CD4-positive, alpha-beta T cell (primary cell): Measurements from ENCODE around the gene LRRC38. TPM values are rescaled to one million over a fixed set of nuclear protein-coding genes. Genes with fewer than 3 reads are reported as not detected.

Experiments used
- ATAC-seq: fragments of 200-7000 bp; cut with Tn5 transposase; one replicate; pipeline ENCODE4 v1.10.0; 2022; ENCODE audit warnings: mild to moderate bottlenecking; ENCODE audit not compliant: poor library complexity
- CTCF ChIA-PET: fragments of 350-600 bp; sonication (Branson Sonifier 250); formaldehyde crosslinking; loops from one replicate; lab custom pipeline; 2021; ENCODE audit warnings: antibody characterized with exemption, inconsistent platforms; lab: Charles Lee
- POLR2A ChIA-PET: fragments of 350-600 bp; sonication (Branson Sonifier 250); formaldehyde crosslinking; loops from one replicate; lab custom pipeline; 2021; ENCODE audit warnings: antibody characterized with exemption, inconsistent platforms; lab: Charles Lee
- DNase-seq, 14 experiments: peaks; one replicate each; pipeline ENCODE4 v3.0.0-alpha.2; 2013 to 2020; ENCODE audit warnings: mixed read lengths in 2 of 14
- H3K27ac ChIP-seq, 2 donors: one replicate each; pipeline versions ENCODE4 v1.5.1 to v1.7.0; 2013; ENCODE audit warnings: low read length in 2 of 2, low read depth in 1 of 2, mild to moderate bottlenecking in 1 of 2
- H3K27me3 ChIP-seq, 2 experiments: 1 replicate in 1 of 2; 2 replicates in 1 of 2; pipeline versions ENCODE4 v1.6.1 to v1.7.0; 2013; ENCODE audit warnings: low read length in 2 of 2, control low read depth in 1 of 2, mild to moderate bottlenecking in 1 of 2, moderate library complexity in 1 of 2; ENCODE audit not compliant: insufficient read depth in 2 of 2, control insufficient read depth in 1 of 2
- H3K36me3 ChIP-seq: one replicate; pipeline ENCODE4 v1.6.1; 2013; ENCODE audit warnings: low read length, control low read depth; ENCODE audit not compliant: insufficient read depth
- H3K4me1 ChIP-seq: one replicate; pipeline ENCODE4 v1.6.1; 2013; ENCODE audit warnings: low read length, control low read depth; ENCODE audit not compliant: insufficient read depth
- H3K4me3 ChIP-seq: one replicate; pipeline ENCODE4 v1.5.1; 2013; ENCODE audit warnings: mild to moderate bottlenecking, low read length, moderate library complexity
- H3K9me3 ChIP-seq, 2 experiments: 1 replicate in 1 of 2; 2 replicates in 1 of 2; pipeline versions ENCODE4 v1.6.1 to v1.7.0; 2013; ENCODE audit warnings: low read length in 2 of 2, mild to moderate bottlenecking in 2 of 2, control low read depth in 1 of 2, moderate library complexity in 1 of 2; ENCODE audit not compliant: control insufficient read depth in 1 of 2, insufficient read depth in 1 of 2
- H3K27ac Mint-ChIP-seq: one replicate; pipeline ENCODE4 v1.8.0; 2020; ENCODE audit warnings: mixed read lengths
- H3K27me3 Mint-ChIP-seq: one replicate; pipeline ENCODE4 v1.8.0; 2021; ENCODE audit warnings: mixed read lengths
- H3K36me3 Mint-ChIP-seq: one replicate; pipeline ENCODE4 v1.8.0; 2021; ENCODE audit warnings: low read depth, mixed read lengths
- H3K4me1 Mint-ChIP-seq: one replicate; pipeline ENCODE4 v1.8.0; 2021; ENCODE audit warnings: low read depth, mixed read lengths
- H3K4me3 Mint-ChIP-seq: one replicate; pipeline ENCODE4 v1.8.0; 2020; ENCODE audit warnings: mild to moderate bottlenecking, mixed read lengths
- H3K9me3 Mint-ChIP-seq: one replicate; pipeline ENCODE4 v1.8.0; 2020; ENCODE audit warnings: mixed read lengths
- intact Hi-C, 2 experiments: fragments of 100-400 bp; cut with DNase I in 1 of 2; cut with micrococcal nuclease in 1 of 2; formaldehyde crosslinking; loops; one replicate each; pipeline versions ENCODE4 v1.15.1 to v1.9.0; 2023 to 2025; cut with DNase I, micrococcal nuclease
- total RNA-seq, 174 experiments: library from RNA in 2 of 174; stranded (reverse) in 2 of 174; gene quantifications; one replicate each; pipeline ENCODE4 v1.2.3 and lab custom pipeline; 2021 to 2026
- TF ChIP-seq, protein P1 (sequence below): fragments of 200-600 bp; IDR thresholded peaks from one replicate; pipeline ENCODE4 v1.8.0; 2022; ENCODE audit warnings: antibody characterized with exemption, mild to moderate bottlenecking

LRRC38 gene
- total RNA-seq, 2 experiments from 2014 or later: not detected

DNA sequence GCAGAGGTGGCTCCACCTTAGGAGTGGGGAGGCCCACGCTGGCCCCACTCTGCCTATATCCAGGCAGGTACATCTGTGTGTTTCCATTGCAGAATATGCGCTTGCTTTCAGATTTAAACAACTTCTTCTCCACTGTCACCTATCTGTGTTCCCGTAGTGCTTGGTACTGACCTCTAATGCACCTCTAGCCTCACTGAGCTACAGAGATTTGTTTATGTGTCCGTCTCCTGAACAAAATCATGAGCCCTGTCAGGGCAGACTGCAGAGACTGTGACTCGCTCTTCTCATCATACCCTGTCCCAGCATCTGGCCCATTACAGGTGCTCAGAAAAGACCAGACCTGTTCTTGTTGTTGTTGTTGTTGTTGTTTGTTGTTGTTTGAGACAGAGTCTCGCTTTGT is 14.5 kb upstream of the LRRC38 start:
- POLR2A ChIA-PET: no interaction called here
- Mint-ChIP-seq H3K27ac (no peak overlapping the region), H3K4me1 (no peaks in the 10 kb centered on the region), H3K36me3 (no peaks in the 10 kb centered on the region), H3K4me3 (no peak overlapping the region), H3K27me3 (no peaks in the 10 kb centered on the region), H3K9me3 (no peaks in the 10 kb centered on the region)
- peaks cover 0 to 3% of the 10 kb centered on the region in 2 experiments for H3K27me3 ChIP-seq
- intact Hi-C loops: no loop called here
- H3K27ac ChIP-seq: no peak overlapping the region
- ATAC-seq: no peak
- H3K9me3 ChIP-seq: peaks cover 0 to 8% of the 10 kb centered on the region in 2 experiments
- CTCF ChIA-PET: no interaction called here
- H3K4me1 ChIP-seq: no peaks in the 10 kb centered on the region
- TF ChIP-seq, protein P1, sequence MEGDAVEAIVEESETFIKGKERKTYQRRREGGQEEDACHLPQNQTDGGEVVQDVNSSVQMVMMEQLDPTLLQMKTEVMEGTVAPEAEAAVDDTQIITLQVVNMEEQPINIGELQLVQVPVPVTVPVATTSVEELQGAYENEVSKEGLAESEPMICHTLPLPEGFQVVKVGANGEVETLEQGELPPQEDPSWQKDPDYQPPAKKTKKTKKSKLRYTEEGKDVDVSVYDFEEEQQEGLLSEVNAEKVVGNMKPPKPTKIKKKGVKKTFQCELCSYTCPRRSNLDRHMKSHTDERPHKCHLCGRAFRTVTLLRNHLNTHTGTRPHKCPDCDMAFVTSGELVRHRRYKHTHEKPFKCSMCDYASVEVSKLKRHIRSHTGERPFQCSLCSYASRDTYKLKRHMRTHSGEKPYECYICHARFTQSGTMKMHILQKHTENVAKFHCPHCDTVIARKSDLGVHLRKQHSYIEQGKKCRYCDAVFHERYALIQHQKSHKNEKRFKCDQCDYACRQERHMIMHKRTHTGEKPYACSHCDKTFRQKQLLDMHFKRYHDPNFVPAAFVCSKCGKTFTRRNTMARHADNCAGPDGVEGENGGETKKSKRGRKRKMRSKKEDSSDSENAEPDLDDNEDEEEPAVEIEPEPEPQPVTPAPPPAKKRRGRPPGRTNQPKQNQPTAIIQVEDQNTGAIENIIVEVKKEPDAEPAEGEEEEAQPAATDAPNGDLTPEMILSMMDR: no peak
- H3K36me3 ChIP-seq: no peaks in the 10 kb centered on the region
- no peak overlapping the region for H3K4me3 ChIP-seq
- DNase-seq: no peak

DNA sequence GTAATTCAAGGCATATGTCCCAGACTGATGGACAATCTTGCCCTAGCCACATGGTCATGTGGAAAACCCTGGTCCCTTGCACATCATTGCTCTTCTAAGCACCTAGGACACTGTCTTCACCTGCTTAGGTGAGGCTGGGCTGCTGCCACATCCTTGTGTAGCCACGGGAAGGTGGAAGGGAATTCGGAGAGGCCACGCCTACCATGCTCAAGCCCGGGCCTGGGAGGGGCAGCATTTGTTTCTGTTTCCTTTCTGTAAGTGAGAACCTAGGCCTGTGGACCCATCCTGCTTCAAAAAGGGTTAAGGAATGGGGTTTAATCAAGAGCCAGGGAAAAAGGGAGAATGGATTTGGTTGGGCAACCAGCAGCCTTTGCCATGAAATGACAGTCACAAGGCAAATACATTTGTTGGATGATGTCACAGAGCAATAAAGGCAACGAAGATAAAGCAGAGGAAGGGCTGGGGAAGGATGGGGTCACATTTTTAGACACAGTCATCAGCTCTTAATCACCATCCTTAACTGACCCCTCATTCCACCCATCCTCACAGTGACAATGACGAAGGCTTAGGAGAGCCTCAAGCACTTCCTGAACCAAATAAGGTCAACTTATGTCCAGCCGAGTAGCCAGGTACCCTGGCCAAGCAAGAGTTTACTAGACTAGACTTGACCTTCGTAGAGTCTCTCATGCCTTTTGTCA is 10.1 kb upstream of the LRRC38 start:
- Histone ChIP-seq H3K9me3 (peaks cover 0 to 16% of the 10 kb centered on the region in 2 experiments), H3K36me3 (no peaks in the 10 kb centered on the region), H3K4me1 (no peaks in the 10 kb centered on the region), H3K4me3 (no peak overlapping the region), H3K27ac (no peak overlapping the region), H3K27me3 (peaks cover 0 to 3% of the 10 kb centered on the region in 2 experiments)
- Mint-ChIP-seq H3K9me3 (no peaks in the 10 kb centered on the region), H3K4me1 (no peaks in the 10 kb centered on the region), H3K4me3 (no peak overlapping the region), H3K27ac (no peak overlapping the region), H3K27me3 (peaks cover 15% of the 10 kb centered on the region), H3K36me3 (no peaks in the 10 kb centered on the region)
- intact Hi-C loops: no loop called here
- CTCF ChIA-PET: no interaction called here
- DNase-seq (no peak), ATAC-seq (no peak)
- TF ChIP-seq, protein P1: no peak
- POLR2A ChIA-PET: no interaction called here

GRCh38 chr1:13520985-13521384 is 7.2 kb upstream of the LRRC38 start:
- H3K9me3 ChIP-seq: peaks cover 0 to 27% of the 10 kb centered on the region in 2 experiments
- CTCF ChIA-PET: no interaction called here
- H3K4me1 ChIP-seq: no peaks in the 10 kb centered on the region
- H3K27ac ChIP-seq: no peak overlapping the region
- no peak overlapping the region for H3K27ac Mint-ChIP-seq
- no peaks in the 10 kb centered on the region for H3K36me3 ChIP-seq
- POLR2A ChIA-PET: no interaction called here
- no peaks in the 10 kb centered on the region for H3K9me3 Mint-ChIP-seq
- ATAC-seq (no peak), DNase-seq (no peak)
- TF ChIP-seq, protein P1: no peak
- no peak overlapping the region for H3K4me3 Mint-ChIP-seq
- H3K27me3 Mint-ChIP-seq: peaks cover 39% of the 10 kb centered on the region
- peaks cover 3 to 4% of the 10 kb centered on the region in 2 experiments for H3K27me3 ChIP-seq
- no peaks in the 10 kb centered on the region for H3K4me1 Mint-ChIP-seq
- no peak overlapping the region for H3K4me3 ChIP-seq
- intact Hi-C loops: no loop called here
- no peaks in the 10 kb centered on the region for H3K36me3 Mint-ChIP-seq
